NCI-H2029 treated with DMSO at 0.1 percent for 48 hours (cell line): ENCODE results near the gene ADCY5.

Experiments used
- DNase-seq: peaks from one replicate; lab custom pipeline; 2025; lab: John Stamatoyannopoulos, UW

ADCY5 gene

GRCh38 chr3:123429362-123430125, 19.3 kb downstream of the ADCY5 start:
- no peak for DNase-seq

DNA sequence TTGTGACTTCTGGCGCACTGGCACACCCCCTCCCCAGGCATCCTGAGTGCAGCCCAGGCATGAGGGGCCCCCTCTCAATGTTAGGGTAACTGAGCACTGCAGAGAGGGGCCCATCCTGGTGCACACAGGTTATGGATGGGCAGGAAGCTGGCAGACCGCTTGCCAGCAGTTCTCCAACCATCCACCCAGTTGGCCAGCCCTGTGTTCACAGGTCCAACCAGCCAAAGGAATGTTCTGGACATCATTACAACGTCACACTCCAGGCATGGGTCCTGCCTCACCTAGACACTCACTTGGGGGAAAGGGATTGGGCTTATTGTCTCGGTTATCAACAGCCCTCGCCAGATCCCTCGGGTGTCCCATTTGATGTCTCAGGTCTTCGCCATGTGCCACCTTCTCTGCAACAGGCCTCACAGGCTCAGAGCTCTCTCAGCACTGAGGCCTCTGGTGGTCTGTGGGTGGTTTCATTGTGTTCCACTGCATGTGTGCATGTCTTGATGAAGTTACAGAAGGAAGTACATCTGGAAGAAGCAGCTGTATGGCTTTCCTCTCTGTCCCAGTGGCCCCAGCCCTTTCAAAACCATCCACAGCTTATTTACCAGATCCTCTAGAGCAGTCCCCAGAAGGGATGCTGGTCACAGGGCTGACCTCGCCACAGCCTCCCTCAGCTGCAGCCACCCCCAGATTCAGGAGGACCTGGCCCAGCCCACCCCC, 23.7 kb downstream of the ADCY5 start:
- DNase-seq: no peak

GRCh38 chr3:123424321-123424998, 24.4 kb downstream of the ADCY5 start:
- no peak for DNase-seq

DNA sequence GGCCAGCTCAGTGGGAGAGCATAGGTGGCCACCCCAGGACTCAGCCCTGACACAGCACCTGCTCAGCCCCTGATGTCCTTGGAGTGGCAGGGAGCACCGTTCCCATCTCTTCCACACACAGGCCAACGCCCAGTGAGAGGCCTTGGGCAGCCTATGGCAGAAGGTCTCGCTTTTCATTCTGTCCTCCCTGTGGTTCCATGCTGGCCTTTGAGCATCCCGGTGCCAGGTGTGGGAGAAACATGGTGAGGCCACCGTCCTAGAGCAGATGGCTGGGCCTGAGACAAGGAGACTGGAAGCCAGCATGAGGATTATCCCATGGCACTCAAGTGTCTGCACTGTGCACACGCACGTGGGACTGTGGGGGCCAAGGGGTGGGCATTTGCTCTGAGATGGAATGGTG, 25.1 kb downstream of the ADCY5 start:
- no peak for DNase-seq

DNA sequence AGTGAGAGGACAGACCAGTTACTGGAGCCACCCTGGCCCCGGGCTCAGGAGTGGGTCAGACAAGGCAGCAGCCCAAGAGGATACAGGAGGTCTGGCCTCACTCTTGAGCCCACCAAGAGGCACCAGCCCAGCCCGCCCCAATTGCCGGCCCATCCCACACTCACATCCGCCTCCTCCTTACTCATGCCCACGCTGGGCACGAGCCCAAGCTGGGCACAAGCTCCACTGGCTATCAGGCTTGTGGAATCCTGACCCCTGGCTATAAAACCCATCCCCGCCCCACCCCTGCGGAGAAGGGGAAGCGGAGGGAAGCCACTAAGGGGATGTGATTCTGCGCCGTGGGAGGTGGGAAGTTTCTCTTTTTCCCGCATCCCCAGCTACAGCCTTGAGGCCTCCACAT, 25.9 kb downstream of the ADCY5 start:
- DNase-seq: no peak

DNA sequence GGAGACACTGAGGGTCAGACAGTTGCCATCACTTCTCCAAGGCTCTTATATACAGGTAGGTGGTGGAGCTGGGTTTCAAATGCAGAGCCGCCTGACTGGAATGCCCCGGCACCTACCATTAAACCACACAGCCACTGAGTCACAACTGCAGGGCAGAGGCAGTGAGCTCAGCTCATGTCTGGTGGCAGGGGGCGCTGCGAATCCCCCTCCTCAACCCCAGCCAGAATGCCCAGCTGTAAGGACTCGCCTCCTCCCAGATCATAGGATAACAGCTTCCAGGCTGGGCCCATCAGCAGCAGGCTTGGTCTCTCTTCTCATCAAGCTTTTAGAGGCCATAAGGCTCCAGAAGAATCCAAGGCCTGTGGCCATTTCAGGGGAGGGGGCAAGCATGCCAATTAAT, 26.4 kb downstream of the ADCY5 start:
- no peak for DNase-seq

- peak; percentile 82 for DNase-seq
Observed at GRCh38 chr3:123421353-123422174, 27.3 kb downstream of the ADCY5 start.

- DNase-seq: no peak
Observed at GRCh38 chr3:123420416-123420968, 28.4 kb downstream of the ADCY5 start.

- DNase-seq: no peak
Observed at GRCh38 chr3:123419850-123420297, 29.0 kb downstream of the ADCY5 start.

DNA sequence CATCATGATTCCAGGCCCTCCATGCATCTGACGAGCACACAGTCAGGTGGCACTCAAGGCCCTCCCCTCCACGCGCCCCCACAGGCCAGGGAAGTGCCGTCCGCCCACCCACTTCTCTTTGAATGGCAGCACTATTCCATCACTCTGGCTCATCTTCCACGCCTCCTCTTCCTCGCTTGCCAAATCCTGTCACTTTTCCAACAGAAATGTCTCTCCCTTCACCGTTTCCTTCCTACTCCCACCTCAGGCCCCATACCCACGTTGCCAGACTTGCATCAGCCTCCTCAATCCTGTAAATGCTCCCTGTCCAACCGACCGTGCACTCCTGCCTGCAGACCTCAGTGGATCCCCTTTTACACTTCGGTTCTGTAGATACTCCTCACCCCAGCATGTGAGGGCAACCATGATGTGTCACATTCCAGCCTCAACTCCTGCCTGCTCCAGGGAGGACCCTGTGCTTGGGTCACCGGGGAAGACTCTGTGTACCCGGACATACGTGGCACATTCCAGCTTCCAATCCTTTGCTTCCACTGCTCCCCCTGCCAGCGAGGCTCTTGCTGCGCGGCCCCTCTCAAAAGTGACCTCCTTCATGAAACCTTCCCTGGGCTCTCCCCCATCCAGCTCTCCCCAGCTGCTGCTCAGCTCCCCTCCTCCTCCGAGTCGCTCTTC, 29.6 kb downstream of the ADCY5 start:
- DNase-seq: no peak

GRCh38 chr3:123416647-123417046, 32.2 kb downstream of the ADCY5 start:
- DNase-seq: no peak

DNA sequence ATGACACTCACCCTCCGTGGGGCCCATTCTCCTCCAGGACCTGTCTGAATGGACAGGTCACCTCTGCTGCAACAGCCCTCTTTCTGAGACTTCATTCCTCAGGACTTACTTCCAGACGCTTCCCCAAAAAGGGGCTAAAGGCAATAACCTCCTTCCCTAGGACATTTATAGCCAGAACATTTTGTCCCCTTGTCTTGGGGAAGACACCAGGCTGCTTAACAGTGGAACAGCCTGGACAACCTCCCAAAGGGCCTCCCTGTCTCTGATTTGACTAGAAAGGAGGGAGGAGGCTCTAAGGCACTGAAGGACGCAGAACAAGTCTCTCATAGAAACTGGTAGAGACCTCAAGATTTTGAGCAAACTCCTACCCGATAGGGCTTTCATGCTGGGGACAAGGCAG, 32.7 kb downstream of the ADCY5 start:
- no peak for DNase-seq

DNA sequence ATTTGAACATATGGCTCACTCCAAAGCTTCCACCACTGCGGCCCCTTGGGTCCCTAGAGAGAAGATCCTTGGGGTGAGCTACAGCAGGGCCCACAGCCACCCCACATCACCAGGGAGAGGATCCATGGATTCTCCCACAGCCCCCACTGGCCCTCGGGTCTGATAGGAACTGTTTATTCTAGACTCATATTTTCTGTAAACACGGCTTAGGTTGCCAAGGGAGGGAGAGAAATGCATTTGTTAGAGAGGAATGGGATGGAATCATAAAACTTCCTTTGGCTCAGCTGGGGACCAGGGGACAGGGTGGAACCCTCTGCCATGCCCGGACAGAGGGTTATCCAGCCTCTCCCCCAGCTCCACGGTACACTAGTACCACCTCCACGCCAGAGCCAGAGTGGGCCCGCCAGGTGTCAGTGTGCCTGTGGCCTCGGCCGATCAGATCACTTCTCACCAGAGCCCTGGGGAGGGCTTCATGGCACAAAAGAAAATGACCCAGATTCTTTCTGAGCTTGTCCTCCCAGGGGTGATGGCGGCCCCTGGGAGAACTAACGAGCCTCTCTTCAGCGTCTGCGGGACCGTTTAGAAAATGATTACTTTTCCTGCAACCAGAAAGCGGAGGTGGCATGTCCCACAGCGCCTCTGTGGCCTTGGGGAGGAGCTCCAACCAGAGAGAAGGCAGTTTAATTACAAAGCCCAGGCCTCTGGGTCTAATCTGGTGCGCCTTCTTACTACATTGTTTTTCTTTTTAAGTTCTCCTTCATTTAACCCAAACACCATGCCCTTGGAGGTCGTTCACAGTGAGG, 33.7 kb downstream of the ADCY5 start:
- DNase-seq: no peak

DNA sequence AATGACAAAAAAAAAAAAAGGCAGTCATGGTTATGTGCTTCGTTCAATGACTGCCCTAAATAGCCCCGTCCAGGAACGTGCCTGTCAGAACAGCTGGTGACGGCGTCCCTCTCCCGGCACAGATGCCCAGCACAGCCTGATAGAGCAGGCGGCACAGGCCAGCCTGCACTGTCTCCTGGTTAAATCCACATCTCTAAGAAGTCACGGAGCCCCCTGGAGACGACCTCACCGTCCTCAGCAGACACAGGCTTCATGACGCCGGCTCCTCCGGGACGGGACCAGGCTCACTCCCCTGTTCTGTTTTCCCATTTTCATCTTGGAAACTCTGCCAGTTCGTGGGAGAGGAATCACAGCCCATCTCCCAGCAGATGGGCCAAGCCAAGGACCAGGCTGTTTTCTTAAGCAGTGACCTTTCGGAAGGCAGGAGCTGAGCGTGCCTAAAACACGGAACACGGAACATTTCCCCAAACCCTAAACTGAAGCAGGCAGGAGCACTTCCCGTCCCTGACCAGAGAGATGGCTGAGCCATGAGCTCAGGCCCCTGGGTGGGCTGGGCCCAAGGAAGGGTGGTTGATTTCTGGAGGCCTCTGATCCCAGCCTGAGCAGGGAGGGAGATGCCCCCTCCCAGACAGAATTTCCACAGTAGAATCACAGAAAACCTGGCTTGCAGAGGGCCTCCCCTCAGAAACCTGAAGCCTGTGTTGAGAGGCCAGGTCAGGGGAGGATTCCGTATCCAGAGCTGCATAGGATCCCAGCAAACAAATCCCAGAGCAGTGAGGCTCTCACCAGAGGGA, 35.9 kb downstream of the ADCY5 start:
- DNase-seq: no peak

DNA sequence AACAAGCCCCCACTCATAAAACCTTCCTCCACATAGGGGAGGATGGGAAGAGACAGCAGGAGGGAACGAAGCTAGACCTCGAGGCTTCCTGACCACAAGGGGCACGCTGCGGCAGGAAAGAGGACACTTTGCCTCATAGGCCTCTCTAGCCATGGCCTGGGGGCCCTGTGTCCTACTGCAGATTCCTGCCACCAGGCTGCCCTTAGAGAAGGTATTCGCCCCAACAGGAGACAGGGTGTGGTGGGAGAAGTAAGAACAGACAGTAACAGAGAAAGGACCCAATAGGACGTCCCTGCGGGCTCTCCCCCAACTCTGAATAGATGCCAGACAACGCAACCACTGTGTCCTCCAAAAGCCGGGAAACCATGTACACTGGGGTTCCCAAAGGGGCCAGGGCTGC, 36.8 kb downstream of the ADCY5 start:
- no peak for DNase-seq

DNA sequence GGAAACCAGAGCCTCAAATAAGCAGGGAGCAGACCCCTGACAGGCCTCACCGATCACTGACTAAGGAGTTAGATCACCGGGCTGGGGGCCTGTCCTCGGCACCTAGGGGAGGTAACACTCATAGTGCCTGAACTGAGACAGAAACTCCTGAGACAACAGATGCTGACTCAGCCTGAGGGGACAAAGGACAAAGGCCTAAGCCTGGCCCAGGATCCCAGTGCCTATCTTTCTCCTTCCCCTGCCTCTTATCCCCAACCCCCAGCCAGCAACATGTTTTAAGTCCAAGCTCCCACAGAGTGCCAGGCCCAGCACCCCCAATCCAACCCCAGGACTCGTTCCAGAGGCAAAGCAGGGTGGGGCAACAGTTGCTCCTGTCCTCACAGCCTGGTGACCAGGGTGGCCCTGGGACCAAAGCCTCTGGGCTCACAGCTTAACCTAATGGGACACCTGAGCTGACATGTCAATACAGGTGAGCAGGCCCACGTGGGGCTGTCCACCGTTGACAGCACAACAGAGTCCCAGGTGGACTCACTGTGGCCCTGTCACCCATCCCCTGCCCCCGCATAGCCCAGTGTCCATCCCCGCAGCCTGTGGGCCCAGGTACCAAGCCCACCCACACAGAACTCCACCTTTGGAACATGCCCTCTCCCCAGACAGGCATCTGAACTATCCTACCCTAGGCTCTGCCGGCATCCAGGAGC, 37.4 kb downstream of the ADCY5 start:
- no peak for DNase-seq

- no peak for DNase-seq
Observed at GRCh38 chr3:123410149-123410515, 38.8 kb downstream of the ADCY5 start.

DNA sequence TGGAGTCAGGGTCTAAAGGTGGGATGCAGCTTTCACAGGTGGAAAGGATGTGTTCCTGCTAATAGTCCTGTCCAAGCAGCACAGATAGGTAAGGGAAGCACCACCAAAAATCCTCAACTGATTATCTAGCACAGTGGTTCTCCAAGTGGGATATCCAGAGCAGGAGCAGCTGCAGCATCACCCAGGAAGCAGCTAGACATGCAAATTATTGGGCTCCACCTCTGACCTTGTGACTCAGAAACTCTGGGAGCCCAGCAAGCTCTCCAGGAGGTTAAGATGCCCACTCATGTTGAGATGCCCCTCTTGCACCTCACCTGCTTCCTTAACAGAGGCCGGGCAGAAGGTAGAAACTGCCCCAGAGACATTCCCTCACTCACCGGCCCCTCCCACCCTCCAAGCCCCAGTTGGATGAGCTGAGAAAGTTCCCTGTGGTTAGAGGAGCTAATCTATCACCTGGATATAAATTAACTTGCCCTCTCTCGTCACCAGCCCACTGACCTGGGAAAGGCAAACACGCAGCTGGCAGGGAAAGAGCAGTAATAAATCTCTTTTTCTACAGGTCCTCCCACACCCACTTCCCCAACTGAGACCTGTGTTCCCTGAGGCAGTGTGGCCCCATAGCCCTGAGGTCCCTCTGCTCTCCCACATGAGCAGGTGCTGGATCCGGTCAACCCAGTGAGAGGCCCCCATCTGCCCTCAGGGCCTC, 39.3 kb downstream of the ADCY5 start:
- DNase-seq: peak; percentile 41
